Activated CD4-positive, alpha-beta T cell treated with anti-CD3 and anti-CD28 coated beads for 36 hours (primary cell): ENCODE measurements around the gene S100A6. TPM values are rescaled to one million over a fixed set of nuclear protein-coding genes. Genes with fewer than 3 reads are reported as not detected.

Experiments
- ATAC-seq: fragments of 200-7000 bp; cut with Tn5 transposase; one replicate; pipeline ENCODE4 v1.10.0; 2021; ENCODE audit warnings: mild to moderate bottlenecking, moderate library complexity
- CTCF ChIA-PET: fragments of 350-600 bp; sonication (Branson Sonifier 250); formaldehyde crosslinking; loops from one replicate; lab custom pipeline; 2021; ENCODE audit warnings: antibody characterized with exemption; lab: Charles Lee
- POLR2A ChIA-PET: fragments of 350-600 bp; sonication (Branson Sonifier 250); formaldehyde crosslinking; loops from one replicate; lab custom pipeline; 2021; ENCODE audit warnings: antibody characterized with exemption, inconsistent platforms; lab: Charles Lee
- DNase-seq: peaks from one replicate; pipeline ENCODE4 v3.0.0-alpha.2; 2020
- H3K27ac Mint-ChIP-seq: one replicate; pipeline ENCODE4 v1.8.0; 2021; ENCODE audit warnings: mixed read lengths
- H3K27me3 Mint-ChIP-seq: one replicate; pipeline ENCODE4 v1.8.0; 2021; ENCODE audit warnings: mixed read lengths
- H3K36me3 Mint-ChIP-seq: one replicate; pipeline ENCODE4 v1.8.0; 2021; ENCODE audit warnings: low read depth, mixed read lengths
- H3K4me1 Mint-ChIP-seq: one replicate; pipeline ENCODE4 v1.8.0; 2021; ENCODE audit warnings: mixed read lengths
- H3K4me3 Mint-ChIP-seq: one replicate; pipeline ENCODE4 v1.8.0; 2021; ENCODE audit warnings: mild to moderate bottlenecking, moderate library complexity, mixed read lengths
- H3K9me3 Mint-ChIP-seq: one replicate; pipeline ENCODE4 v1.8.0; 2021; ENCODE audit warnings: low read depth, mixed read lengths
- intact Hi-C, 2 experiments: fragments of 100-400 bp; cut with DNase I in 1 of 2; cut with micrococcal nuclease in 1 of 2; formaldehyde crosslinking; loops; one replicate each; pipeline versions ENCODE4 v1.14.2 to v1.15.1; 2022 to 2024; cut with DNase I, micrococcal nuclease
- total RNA-seq, 2 experiments: library from RNA; stranded (reverse); gene quantifications; one replicate each; pipeline ENCODE4 v1.2.3, GENCODE V29; 2021

S100A6 gene
- total RNA-seq, 2 experiments from 2014 or later, result 219 to 349 TPM

DNA sequence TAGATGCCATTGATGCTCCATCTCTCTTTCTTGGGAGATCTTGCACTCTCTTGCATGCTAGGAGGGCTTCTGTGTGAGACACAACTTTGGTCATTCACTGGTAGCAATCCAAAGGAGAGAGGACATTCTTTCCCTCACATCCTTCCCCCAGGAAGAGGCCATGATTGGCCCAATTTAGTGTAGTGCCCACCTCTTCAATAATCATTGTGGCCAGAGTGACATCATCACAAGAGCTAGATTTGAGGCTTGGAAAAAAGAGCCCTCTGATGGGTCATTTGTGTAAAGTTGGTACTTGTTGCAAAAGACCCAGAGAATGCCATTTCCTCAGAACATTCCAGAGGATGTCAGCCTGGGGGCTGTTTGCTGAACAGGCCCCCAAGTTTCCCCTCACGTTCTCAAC is 30.2 kb downstream of the S100A6 start:
- no peaks in the 10 kb centered on the region for H3K36me3 Mint-ChIP-seq
- no peak for ATAC-seq

DNA sequence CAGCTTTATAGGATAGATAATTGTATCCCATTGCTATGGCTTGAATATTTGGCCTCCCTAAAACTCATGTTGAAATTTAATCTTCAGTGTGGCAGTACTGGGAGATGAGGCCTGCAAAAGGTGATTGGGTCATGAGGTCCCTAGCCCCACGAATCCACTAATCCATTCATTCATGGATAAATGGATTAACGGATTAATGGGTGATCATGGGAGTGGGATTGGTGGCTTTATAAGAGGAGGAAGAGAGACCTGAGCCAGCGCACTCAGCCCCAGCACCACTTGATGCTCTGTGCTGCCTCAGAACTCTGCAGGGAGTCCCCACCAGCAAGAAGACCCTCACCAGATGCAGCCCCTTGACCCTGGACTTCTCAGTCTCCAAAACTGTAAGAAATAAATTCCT is 32.0 kb downstream of the S100A6 start:
- H3K27me3 Mint-ChIP-seq, result peaks cover 8% of the 10 kb centered on the region
- H3K4me3 Mint-ChIP-seq, result no peak overlapping the region
- ATAC-seq (no peak), DNase-seq (no peak)
- intact Hi-C loops, result no loop called here
- H3K36me3 Mint-ChIP-seq, result no peaks in the 10 kb centered on the region
- ChIA-PET POLR2A (no interaction called here), CTCF (interaction anchor here (0.8 to 1.2 kb wide), 2 partner anchors 9 to 38 kb away, joined by 4 to 5 read pairs; no protein-coding TSS in a partner anchor)
- H3K27ac Mint-ChIP-seq, result no peak overlapping the region
- no peaks in the 10 kb centered on the region for H3K4me1 Mint-ChIP-seq
- H3K9me3 Mint-ChIP-seq, result no peaks in the 10 kb centered on the region

More for the DNA sequence above, 30.2 kb downstream of the S100A6 start:
- ChIA-PET POLR2A (no interaction called here), CTCF (no interaction called here)
- Mint-ChIP-seq H3K27ac (no peak overlapping the region), H3K27me3 (no peaks in the 10 kb centered on the region), H3K9me3 (no peaks in the 10 kb centered on the region), H3K4me3 (no peak overlapping the region), H3K4me1 (peaks cover under 1% of the 10 kb centered on the region)
- intact Hi-C loops, result no loop called here
- DNase-seq, result no peak

DNA sequence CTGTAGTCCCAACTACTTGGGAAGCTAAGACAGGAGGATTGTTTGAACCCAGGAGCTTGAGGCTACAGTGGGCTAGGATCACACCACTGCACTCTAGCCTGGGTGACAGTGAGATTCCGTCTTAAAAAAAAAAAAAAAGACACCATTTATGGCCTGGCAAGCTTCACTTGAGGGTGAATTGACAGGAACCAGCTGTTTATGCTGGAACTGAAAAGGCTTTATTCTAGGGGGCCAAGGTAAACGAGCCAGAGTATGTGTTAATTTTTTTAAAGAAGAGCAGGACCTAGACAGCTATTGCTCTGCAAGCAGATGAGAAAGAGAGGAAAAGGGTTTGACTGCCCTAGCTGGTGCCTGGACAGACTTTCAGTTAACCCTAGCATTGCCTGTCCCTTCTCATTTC is 37.0 kb downstream of the S100A6 start:
- no peak for DNase-seq
- no peaks in the 10 kb centered on the region for H3K4me1 Mint-ChIP-seq
- intact Hi-C loops, result no loop called here
- ChIA-PET POLR2A (interaction anchor here (0.7 kb wide), 1 partner anchor 13 kb away, joined by 3 read pairs; no protein-coding TSS in a partner anchor), CTCF (interaction anchor here (0.7 to 7.8 kb wide), 7 partner anchors 9 to 162 kb away, joined by 3 to 160 read pairs (median 4); partner anchors contain the start of genes PGLYRP4 and S100A9)
- ATAC-seq, result no peak
- peaks cover 12% of the 10 kb centered on the region for H3K27me3 Mint-ChIP-seq
- no peak overlapping the region for H3K4me3 Mint-ChIP-seq
- no peaks in the 10 kb centered on the region for H3K9me3 Mint-ChIP-seq
- H3K36me3 Mint-ChIP-seq, result no peaks in the 10 kb centered on the region
- H3K27ac Mint-ChIP-seq, result no peak overlapping the region

DNA sequence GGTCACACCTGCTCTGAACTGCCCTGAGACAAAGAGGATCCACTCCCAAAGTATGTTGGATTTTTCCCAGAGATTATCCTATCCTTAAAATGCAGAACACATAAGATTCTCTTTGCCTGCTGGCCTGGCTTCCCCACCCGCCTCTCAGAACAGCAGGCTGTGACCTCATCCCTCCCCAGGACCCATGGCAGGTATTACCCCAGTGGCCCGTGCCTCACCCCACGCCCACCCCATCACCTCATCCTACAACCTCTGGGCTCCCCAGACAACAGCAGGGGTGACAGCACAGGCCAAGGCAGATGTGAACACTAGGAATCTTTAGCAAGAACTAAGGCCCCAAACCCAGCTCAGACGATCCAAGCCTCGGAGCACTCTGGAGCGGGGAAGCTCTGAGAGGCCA is 40.3 kb downstream of the S100A6 start:
- ChIA-PET POLR2A (no interaction called here), CTCF (interaction anchor here (0.6 to 7.8 kb wide), 24 partner anchors 8 to 1386 kb away, joined by 3 to 160 read pairs (median 4); partner anchors contain the start of genes PGLYRP4 and S100A9)
- intact Hi-C loops, result loop anchor here (1.0 kb wide), 2 partner anchors 30 to 143 kb away; no protein-coding TSS in a partner anchor
- Mint-ChIP-seq H3K4me3 (no peak overlapping the region), H3K27me3 (peaks cover 14% of the 10 kb centered on the region), H3K4me1 (no peaks in the 10 kb centered on the region), H3K27ac (no peak overlapping the region), H3K9me3 (no peaks in the 10 kb centered on the region), H3K36me3 (no peaks in the 10 kb centered on the region)
- ATAC-seq, result no peak
- no peak for DNase-seq

DNA sequence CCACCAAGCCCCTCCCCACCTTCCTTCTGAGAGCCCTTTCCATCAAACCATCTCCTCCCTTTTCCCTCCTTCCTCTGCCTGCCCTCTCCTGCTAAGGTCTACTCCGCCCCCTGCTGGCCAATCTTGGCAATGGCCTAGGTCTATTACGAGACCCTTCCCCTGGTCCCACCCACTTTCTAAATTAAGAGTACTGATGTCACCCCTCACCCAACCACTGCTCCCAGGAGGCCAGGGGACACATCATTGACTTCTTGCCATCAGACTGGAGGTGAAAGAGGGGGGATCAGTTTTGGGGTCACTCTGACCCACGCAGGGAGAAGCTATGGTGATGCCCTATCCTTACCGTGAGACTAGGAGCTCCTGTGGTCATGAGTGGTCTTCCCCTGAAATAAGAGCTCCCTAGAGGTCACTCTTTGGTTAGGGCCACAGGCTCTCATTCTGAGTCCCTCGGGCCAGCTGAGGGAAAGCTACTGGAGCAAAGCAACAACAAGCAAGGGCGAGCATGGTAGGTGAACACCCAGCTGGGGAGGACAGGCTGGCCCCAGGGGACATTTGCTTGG is 40.7 kb downstream of the S100A6 start:
- Mint-ChIP-seq H3K27me3 (peaks cover 14% of the 10 kb centered on the region), H3K36me3 (no peaks in the 10 kb centered on the region), H3K4me3 (no peak overlapping the region), H3K4me1 (no peaks in the 10 kb centered on the region), H3K9me3 (no peaks in the 10 kb centered on the region), H3K27ac (no peak overlapping the region)
- peak; percentile 90 for DNase-seq
- POLR2A ChIA-PET, result no interaction called here
- peak; percentile 90 for ATAC-seq
- CTCF ChIA-PET, result interaction anchor here (0.6 to 7.8 kb wide), 31 partner anchors 9 to 1385 kb away, joined by 3 to 160 read pairs (median 4); partner anchors contain the start of genes PGLYRP4 and S100A9
- intact Hi-C loops, result loop anchor here (1.0 kb wide), 2 partner anchors 30 to 143 kb away; no protein-coding TSS in a partner anchor

DNA sequence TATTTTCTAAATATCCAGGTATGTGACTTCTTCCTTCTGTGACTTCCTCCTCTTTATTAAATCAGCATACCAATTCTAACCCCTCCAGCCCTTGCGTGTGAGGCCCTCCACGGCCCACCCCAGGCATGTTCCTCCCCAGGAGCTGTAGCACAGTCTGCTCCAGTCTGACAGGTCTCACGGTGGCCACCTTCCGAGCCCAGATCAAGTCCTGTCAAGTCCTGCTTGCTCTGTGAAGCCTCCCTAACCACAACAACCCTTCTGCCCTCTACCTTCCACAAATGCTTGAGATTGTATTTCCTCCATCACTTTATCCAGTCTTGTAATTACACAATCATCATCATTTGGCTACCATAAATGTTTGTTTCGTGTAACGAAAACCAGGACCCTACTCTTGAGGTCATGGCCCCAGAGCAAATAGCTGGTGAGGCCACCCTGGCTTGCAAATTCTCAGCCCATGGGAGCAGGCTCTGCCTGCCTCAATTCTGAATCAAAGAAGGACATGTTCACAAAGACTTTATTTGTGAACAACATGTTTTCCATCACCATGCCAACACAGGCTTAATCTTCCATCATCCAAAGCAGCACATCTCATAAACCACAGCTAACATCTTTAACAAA is 42.3 kb downstream of the S100A6 start:
- Mint-ChIP-seq H3K27me3 (peaks cover 6% of the 10 kb centered on the region), H3K4me3 (no peak overlapping the region), H3K9me3 (no peaks in the 10 kb centered on the region), H3K4me1 (no peaks in the 10 kb centered on the region), H3K27ac (no peak overlapping the region), H3K36me3 (no peaks in the 10 kb centered on the region)
- no peak for ATAC-seq
- intact Hi-C loops, result no loop called here
- CTCF ChIA-PET, result interaction anchor here (0.7 to 7.8 kb wide), 10 partner anchors 8 to 238 kb away, joined by 3 to 160 read pairs (median 4); partner anchors contain the start of genes PGLYRP4 and S100A9
- no peak for DNase-seq
- POLR2A ChIA-PET, result no interaction called here

DNA sequence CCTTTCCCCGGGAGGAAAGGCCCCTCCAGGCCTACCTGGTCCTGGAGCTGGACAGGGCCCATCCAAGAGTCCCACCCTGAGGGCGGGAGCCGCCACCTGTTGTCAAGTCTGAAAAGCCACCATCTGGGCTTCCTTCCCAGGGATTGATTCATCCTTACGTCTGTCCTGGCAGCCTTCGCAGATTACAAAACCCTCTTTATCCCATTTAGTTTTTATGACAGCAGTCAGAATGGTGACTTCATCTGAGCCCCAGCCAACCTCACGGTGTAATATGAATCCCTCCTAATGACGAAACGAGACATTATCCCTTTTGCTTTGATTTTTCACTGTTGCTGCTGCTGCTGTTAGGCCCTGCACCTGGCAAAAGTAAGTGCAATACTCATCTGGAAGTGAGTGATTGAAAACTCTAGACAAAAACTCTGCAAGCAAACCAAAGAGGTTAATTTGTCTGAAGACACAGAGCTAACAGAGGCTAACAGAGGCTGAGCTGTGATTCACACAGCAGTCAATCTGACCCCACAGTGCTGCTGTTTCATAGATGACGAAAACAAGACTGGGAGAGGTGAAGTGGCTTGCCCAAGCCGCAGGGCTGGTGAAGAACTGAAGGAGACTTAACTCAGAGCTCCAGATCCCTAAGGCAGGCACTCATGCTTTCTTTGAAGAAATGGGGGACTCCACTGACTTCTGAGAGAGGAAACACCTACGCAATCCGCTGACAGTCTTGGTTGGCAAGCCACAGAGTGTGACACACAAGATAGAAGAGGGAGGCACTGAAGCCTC is 45.3 kb downstream of the S100A6 start:
- H3K27ac Mint-ChIP-seq, result no peak overlapping the region
- intact Hi-C loops, result no loop called here
- no peaks in the 10 kb centered on the region for H3K4me1 Mint-ChIP-seq
- no peak for DNase-seq
- no peak overlapping the region for H3K4me3 Mint-ChIP-seq
- ATAC-seq, result no peak
- POLR2A ChIA-PET, result no interaction called here
- no peaks in the 10 kb centered on the region for H3K9me3 Mint-ChIP-seq
- CTCF ChIA-PET, result no interaction called here
- no peaks in the 10 kb centered on the region for H3K36me3 Mint-ChIP-seq
- H3K27me3 Mint-ChIP-seq, result peaks cover 5% of the 10 kb centered on the region

DNA sequence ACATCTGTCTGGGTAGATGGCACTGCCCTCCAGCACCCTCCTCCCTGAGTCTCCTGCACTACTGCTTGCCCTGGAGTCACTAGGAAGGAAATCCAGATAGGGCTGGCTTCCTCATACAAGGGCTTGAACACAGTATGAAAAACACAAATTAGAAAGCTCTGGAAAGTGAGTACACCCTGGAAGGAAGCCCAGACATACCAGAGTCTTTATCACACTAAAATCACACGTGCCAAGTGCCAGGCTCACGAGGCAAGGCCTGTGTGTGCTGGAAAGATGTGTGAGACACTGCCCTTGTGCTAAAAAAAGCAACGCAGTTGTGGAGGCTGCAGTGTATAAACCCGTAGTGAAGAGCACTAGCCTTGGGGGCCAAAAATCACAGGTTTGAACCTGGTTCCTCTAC is 47.1 kb downstream of the S100A6 start:
- CTCF ChIA-PET, result interaction anchor here (0.6 to 3.0 kb wide), 2 partner anchors 135 to 211 kb away, joined by 3 to 11 read pairs; no protein-coding TSS in a partner anchor
- intact Hi-C loops, result no loop called here
- POLR2A ChIA-PET, result no interaction called here
- DNase-seq, result no peak
- no peak overlapping the region for H3K27ac Mint-ChIP-seq
- H3K4me3 Mint-ChIP-seq, result no peak overlapping the region
- no peak for ATAC-seq
- H3K27me3 Mint-ChIP-seq, result peaks cover 13% of the 10 kb centered on the region
- H3K9me3 Mint-ChIP-seq, result no peaks in the 10 kb centered on the region
- H3K36me3 Mint-ChIP-seq, result no peaks in the 10 kb centered on the region
- H3K4me1 Mint-ChIP-seq, result no peaks in the 10 kb centered on the region

DNA sequence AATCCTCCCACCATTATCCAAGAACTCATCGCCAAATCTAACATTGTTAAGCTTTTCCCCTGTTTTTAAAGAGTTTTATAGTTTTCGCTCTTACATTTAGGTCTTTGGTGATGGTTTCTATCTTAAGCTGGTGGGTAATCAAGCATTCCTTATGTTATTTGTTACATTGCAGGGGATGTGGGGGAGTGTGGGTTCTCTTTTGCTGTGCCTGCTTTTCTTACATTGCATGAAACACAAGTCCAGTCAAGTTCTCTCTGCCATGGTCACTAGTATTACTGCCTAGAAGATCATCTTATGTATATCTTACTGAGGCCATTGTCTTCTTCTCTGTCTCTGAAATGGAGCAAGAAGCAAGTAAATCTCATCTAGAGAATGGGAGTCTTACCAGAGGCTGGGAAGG is 48.1 kb downstream of the S100A6 start:
- no peaks in the 10 kb centered on the region for H3K36me3 Mint-ChIP-seq
- CTCF ChIA-PET, result interaction anchor here (0.6 to 3.0 kb wide), 2 partner anchors 25 to 134 kb away, joined by 3 to 11 read pairs; no protein-coding TSS in a partner anchor
- H3K4me1 Mint-ChIP-seq, result no peaks in the 10 kb centered on the region

DNA sequence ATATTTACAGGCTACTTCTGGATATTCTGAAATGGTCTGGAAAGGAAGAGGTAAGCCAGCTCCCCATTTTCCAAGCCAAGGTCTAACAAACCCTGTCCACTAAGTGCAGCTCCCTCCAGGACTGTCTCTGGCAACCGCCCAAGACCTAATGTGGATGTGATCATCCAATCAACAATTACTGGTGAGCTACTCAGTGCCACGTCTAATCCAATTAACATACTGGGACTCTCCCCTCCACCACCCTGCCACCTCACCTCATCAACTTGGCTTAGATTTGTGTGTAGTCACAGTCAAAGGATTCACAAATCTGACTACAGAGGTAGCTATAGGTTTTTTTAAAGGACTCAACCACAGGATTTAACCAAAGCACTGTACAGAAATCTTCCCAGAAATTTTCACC is 49.9 kb downstream of the S100A6 start:
- no peaks in the 10 kb centered on the region for H3K36me3 Mint-ChIP-seq
- H3K4me1 Mint-ChIP-seq, result no peaks in the 10 kb centered on the region
- ChIA-PET CTCF (interaction anchor here (0.6 to 3.6 kb wide), 3 partner anchors 8 to 402 kb away, joined by 3 to 25 read pairs (median 5); no protein-coding TSS in a partner anchor), POLR2A (interaction anchor here (0.5 kb wide), 1 partner anchor 13 kb away, joined by 3 read pairs; no protein-coding TSS in a partner anchor)
- intact Hi-C loops, result no loop called here
- ATAC-seq (no peak), DNase-seq (no peak)
- H3K4me3 Mint-ChIP-seq, result no peak overlapping the region
- no peak overlapping the region for H3K27ac Mint-ChIP-seq
- peaks cover 16% of the 10 kb centered on the region for H3K27me3 Mint-ChIP-seq
- no peaks in the 10 kb centered on the region for H3K9me3 Mint-ChIP-seq

More for the DNA sequence above, 48.1 kb downstream of the S100A6 start:
- Mint-ChIP-seq H3K9me3 (no peaks in the 10 kb centered on the region), H3K27me3 (peaks cover 15% of the 10 kb centered on the region), H3K27ac (no peak overlapping the region), H3K4me3 (no peak overlapping the region)
- intact Hi-C loops, result no loop called here
- POLR2A ChIA-PET, result no interaction called here
- ATAC-seq (no peak), DNase-seq (no peak)
